ENCODE data around the gene OOSP4B. TPM values are rescaled to one million over a fixed set of nuclear protein-coding genes. Genes with fewer than 3 reads are reported as not detected.
"Not testable (repeated sequence)": the region's sequence is repeated elsewhere in the genome, so short reads cannot be mapped to it uniquely, and the experiment has no call there.

Gene OOSP4B
- not detected for total RNA-seq

GRCh38 chr11:60016881-60017280 is at the start of gene OOSP4B:
Gene OOSP4B, plus strand, starts transcription at chr11:60017181.
- no peaks in the 10 kb centered on the region for H3K36me3 ChIP-seq
- no peaks in the 10 kb centered on the region for H3K27me3 ChIP-seq (replicated peaks; ENCODE audit: insufficient read depth)
- intact Hi-C loops (cut with DNase I): no loop called here
- no peak within 1 kb of the TSS for H3K27ac ChIP-seq
- H3K4me3 ChIP-seq: no peak within 1 kb of the TSS
- 92% methylated on average over 1 of the region's 1 CpG for WGBS
- TF ChIP-seq CTCF (IDR thresholded peaks at IDR 0.05) (no peak), POLR2AphosphoS5 (IDR thresholded peaks at IDR 0.05) (no peak)
- no peak for DNase-seq (ENCODE audit: low spot score)
- H3K9me3 ChIP-seq: no peaks in the 10 kb centered on the region
- H3K4me1 ChIP-seq (replicated peaks): no peaks in the 10 kb centered on the region

GRCh38 chr11:59967677-59968394 is 49.1 kb upstream of the OOSP4B start:
- H3K4me3 ChIP-seq: no peak overlapping the region
- H3K27ac ChIP-seq: no peak overlapping the region
- intact Hi-C loops (cut with DNase I): no loop called here
- no peaks in the 10 kb centered on the region for H3K9me3 ChIP-seq
- WGBS: 93% methylated on average over 3 of the region's 3 CpGs
- no peaks in the 10 kb centered on the region for H3K36me3 ChIP-seq
- no peak for DNase-seq (ENCODE audit: low spot score)
- H3K27me3 ChIP-seq (replicated peaks; ENCODE audit: insufficient read depth): no peaks in the 10 kb centered on the region
- no peaks in the 10 kb centered on the region for H3K4me1 ChIP-seq (replicated peaks)
- TF ChIP-seq POLR2AphosphoS5 (IDR thresholded peaks at IDR 0.05) (no peak), CTCF (IDR thresholded peaks at IDR 0.05) (no peak), POLR2A (IDR thresholded peaks at IDR 0.05) (no peak)

- H3K4me1 ChIP-seq (replicated peaks): no peaks in the 10 kb centered on the region
- H3K36me3 ChIP-seq: no peaks in the 10 kb centered on the region
- intact Hi-C loops (cut with DNase I): no loop called here
- H3K27ac ChIP-seq: no peak overlapping the region
- H3K27me3 ChIP-seq (replicated peaks; ENCODE audit: insufficient read depth): no peaks in the 10 kb centered on the region
- 83% methylated on average over 1 of the region's 1 CpG for WGBS
- no peak overlapping the region for H3K4me3 ChIP-seq
- no peak for TF ChIP-seq POLR2AphosphoS5 (IDR thresholded peaks at IDR 0.05)
- no peak for TF ChIP-seq POLR2A (IDR thresholded peaks at IDR 0.05)
- no peak for TF ChIP-seq CTCF (IDR thresholded peaks at IDR 0.05)
- no peak for DNase-seq (ENCODE audit: low spot score)
- H3K9me3 ChIP-seq: no peaks in the 10 kb centered on the region
These were observed 48.6 kb upstream of the OOSP4B start for GRCh38 chr11:59968395-59968783.

GRCh38 chr11:59973097-59973496 is 43.9 kb upstream of the OOSP4B start:
- 42% methylated on average over 5 of the region's 5 CpGs for WGBS
- Histone ChIP-seq H3K27me3 (replicated peaks; ENCODE audit: insufficient read depth) (no peaks in the 10 kb centered on the region), H3K4me1 (replicated peaks) (no peaks in the 10 kb centered on the region), H3K27ac (no peak overlapping the region), H3K36me3 (no peaks in the 10 kb centered on the region), H3K4me3 (no peak overlapping the region), H3K9me3 (no peaks in the 10 kb centered on the region)
- no peak for DNase-seq (ENCODE audit: low spot score)
- intact Hi-C loops (cut with DNase I): no loop called here
- TF ChIP-seq POLR2A (IDR thresholded peaks at IDR 0.05) (no peak), POLR2AphosphoS5 (IDR thresholded peaks at IDR 0.05) (no peak), CTCF (IDR thresholded peaks at IDR 0.05) (no peak)

- Histone ChIP-seq H3K4me1 (replicated peaks) (no peaks in the 10 kb centered on the region), H3K27ac (no peak overlapping the region), H3K4me3 (no peak overlapping the region), H3K36me3 (no peaks in the 10 kb centered on the region), H3K27me3 (replicated peaks; ENCODE audit: insufficient read depth) (no peaks in the 10 kb centered on the region), H3K9me3 (no peaks in the 10 kb centered on the region)
- no peak for DNase-seq (ENCODE audit: low spot score)
- intact Hi-C loops (cut with DNase I): no loop called here
- 91% methylated on average over 4 of the region's 4 CpGs for WGBS
- TF ChIP-seq POLR2AphosphoS5 (IDR thresholded peaks at IDR 0.05): no peak
- no peak for TF ChIP-seq CTCF (IDR thresholded peaks at IDR 0.05)
- no peak for TF ChIP-seq POLR2A (IDR thresholded peaks at IDR 0.05)
These were observed 35.7 kb upstream of the OOSP4B start for GRCh38 chr11:59981106-59981770.

GRCh38 chr11:59982037-59982436 is 34.9 kb upstream of the OOSP4B start:
- H3K9me3 ChIP-seq; H3K4me1 ChIP-seq (replicated peaks); intact Hi-C loops (cut with DNase I); DNase-seq (ENCODE audit: low spot score); H3K4me3 ChIP-seq; H3K27ac ChIP-seq; H3K36me3 ChIP-seq; H3K27me3 ChIP-seq (replicated peaks; ENCODE audit: insufficient read depth): not testable (repeated sequence)
- 66% methylated on average over 4 of the region's 4 CpGs for WGBS
